ENCODE measurements around the gene PRR20G.
"Not testable (repeated sequence)": the region's sequence is repeated elsewhere in the genome, so short reads cannot be mapped to it uniquely, and the experiment has no call there.

PRR20G gene

DNA sequence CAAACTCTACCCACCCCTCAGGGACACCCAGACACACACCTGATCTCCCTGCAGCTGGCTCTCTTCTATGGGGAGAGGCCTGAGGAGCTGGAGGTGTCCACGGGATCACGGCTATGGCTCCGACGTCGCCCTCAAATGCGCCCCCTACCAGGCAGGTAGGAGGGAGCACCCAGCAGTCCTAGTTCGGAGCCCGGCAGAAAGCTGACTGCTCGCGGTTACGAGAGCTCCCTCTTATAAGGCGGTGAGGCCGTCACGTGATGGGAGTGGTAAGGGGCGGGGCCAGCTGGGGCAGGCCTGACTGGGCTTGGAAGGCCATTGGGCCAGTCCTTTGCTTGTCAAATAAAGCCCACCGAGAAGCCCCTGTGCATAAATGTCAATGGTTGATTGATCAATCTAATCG, at the start of gene PRR20G:
Gene PRR20G, minus strand, starts transcription at position 207 of the 400 bp plus-strand sequence. CDS start 681 bp downstream, outside the sequence.
- DNase-seq, result no peak

DNA sequence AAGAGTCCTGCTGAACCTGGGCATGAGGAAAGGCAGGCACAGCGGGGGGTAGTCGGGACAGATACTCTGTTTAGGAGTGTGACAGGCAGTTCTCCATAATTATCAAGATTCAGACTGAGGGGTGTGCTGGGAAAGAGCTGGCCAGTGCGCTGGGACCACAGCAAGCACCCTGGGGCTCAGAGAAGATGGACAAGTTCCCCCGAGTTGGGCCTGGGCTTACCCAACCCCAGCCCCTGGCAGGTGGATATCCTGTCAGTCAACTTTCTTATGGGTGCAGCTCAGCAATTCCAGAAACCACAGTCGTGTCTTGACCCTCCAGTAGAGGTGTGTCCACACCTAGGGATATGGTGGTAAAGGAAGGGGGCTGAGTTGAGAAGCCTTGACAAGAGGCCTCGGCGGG, 49.2 kb upstream of the PRR20G start:
- DNase-seq, result no peak

DNA sequence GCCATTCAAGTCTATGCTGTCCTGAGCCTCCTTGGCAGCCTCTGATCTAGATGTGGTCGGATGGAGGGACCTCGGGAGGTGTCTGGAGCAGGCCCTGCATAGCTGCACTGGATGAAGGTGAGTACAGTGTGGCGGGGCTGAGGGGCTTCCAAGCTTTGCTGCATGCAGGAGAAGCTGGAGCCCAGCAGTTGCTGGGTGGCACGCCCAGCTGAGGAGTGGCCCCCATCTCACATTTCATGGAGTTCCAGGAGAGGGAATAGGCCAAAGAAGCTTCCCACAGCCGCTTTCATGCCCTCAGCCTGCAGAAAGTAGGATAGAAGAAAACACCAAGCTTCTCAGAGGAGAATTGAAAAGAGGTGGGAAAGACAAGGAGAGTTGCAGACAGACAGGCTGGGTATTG, 48.3 kb upstream of the PRR20G start:
- no peak for DNase-seq

DNA sequence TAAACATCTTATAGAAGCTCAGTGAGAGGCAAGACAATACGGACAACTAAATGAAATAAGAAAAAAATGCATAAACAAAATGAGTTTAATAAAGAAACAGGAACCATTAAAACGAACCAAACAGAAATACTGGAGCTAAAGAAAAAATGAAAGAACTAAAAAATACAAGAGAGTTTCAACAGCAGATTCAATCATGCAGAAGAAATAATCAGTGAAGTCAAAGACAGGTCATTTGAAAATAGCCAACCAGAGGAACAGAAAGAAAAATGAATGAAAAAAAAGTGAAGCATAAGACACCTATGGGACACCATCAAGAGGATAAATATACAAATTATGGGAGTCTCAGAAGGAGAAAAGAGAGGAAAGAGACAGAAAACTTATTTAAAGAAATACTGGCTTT, 42.5 kb upstream of the PRR20G start:
- DNase-seq, result no peak

DNA sequence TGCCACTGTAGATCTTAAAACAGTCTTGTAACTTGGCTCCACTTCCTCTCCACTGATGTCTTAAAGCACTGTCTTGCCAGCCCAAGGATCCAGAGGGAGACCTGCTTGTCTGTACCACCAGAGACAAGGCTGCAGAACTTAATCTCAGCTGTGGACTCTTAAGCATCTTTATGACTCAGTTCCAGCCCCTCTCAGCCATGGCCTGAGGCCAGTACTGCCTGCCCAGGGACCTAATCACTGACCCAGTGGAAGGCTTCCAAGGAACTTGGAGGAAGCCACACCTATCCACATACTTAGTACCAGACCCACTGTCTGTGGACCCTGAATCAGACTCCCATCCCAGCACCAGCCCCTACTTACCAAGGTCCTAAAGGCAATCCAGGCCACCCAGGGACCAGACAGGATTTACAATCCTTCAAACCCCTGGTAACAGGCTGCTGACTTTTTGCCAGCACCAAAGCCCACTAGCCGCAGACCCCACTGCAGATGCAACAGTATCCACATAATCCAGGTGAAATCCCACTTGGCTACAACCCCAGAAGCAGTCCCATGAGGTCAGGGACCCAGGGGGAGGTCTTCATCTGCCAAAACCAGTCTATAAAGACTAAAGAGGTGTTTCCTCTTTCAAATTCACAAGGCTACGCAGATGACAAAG, 41.9 kb upstream of the PRR20G start:
- DNase-seq, result no peak

DNA sequence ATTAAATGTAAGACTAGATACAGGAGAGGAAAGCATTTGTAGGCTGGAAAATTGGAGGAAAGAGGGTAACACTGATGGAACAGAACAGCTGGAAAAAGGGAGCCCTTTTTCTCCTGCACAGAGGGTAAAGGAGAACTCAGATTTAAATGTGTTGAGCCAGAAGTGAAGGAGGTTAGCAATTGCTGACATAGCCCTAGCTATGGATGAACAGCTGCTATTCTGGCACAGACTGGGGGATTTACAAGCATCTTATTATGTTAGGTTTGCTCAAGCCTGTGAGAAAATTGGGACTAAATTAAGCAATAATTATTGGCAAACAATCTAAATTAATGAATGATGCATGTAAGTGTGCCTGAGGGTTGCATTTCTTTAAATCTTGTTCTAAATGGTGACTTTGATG, 40.6 kb upstream of the PRR20G start:
- DNase-seq, result no peak

DNA sequence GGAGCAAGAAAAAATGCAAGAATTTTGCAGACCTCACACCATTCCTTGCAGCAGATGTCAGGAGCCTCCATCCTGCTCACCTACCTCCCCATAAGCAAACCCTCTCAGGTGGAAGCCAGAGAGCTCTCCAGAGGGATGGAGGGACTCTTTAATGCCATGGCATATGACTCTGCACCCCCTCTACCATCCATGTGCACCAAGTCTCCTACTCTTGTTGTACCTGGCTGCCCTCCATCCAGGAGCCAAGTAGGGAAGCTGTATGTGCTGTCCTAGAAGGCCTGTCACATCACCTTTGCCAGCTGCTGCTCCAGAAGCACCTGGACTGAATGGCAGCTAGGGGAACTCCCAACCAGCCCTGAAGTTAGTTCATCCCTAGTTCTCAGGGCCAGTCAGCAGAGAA, 38.5 kb upstream of the PRR20G start:
- no peak for DNase-seq

DNA sequence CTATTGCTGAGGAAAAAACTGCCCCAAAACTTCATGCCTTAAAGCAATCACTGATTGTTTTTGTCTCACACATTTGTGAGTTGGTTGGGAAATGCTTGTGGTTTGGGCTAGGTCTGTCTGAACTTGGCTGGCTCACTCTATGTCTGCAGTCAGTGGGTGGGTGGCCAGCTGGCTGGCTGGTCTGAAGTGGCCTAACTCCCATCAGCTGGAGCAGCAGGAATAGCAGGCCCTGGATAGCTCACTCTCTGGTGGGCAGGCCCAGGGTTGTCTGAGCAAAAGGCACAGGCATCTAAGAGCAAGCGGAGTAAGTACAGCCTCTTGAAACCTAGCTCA, 37.7 kb upstream of the PRR20G start:
- no peak for DNase-seq

DNA sequence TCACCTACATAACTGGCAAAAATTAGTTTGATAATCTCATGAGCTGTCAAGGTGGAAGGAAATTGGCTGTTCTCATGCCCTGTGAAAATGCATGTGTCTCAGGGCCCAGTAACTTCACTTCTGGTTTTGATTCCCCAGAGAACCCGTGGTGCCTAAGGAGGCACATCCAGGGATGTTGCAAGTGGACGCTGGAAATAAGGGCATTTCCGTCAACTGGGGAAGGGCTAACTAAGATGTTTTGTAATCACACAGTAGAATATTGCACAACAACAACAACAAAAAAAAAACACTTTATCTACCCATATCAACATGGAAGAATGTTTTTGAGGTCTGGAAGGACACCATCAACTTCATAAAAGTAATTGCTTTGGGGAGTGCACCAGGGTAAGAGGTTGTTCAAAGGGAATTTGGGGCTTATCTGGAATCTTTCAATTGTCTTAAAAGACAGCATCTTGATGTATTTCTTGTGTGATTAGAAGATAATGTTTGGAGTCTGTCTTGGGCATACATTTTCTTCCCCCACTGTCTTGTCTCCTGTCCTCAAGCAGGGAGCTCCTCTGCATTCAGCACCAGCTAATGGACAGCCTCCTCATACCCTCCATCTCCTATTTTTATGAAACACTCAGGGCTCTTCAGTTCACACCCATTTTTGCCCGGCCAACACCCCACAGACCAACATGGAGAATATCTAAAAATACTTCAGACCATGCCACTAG, 37.2 kb upstream of the PRR20G start:
- DNase-seq, result no peak

DNA sequence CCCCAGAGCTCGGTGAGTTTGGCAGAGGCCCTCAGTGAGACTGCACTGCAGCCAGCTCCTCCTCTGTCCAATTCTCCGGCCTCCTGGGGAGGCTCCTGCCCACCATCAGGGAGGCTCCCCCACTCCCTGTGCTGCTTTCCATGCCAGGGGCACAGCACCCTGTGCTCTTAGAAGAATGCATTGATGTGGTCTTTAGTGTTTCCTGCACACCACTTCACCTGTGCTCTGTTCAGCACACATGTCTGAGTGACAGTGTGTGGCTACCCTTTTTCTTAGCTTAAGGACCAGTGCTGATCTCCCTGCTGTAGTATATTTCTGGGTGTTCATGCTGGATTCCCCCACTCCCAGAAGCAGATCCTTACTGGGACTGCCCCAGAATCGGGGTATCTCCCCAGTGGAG, 36.2 kb upstream of the PRR20G start:
- no peak for DNase-seq

DNA sequence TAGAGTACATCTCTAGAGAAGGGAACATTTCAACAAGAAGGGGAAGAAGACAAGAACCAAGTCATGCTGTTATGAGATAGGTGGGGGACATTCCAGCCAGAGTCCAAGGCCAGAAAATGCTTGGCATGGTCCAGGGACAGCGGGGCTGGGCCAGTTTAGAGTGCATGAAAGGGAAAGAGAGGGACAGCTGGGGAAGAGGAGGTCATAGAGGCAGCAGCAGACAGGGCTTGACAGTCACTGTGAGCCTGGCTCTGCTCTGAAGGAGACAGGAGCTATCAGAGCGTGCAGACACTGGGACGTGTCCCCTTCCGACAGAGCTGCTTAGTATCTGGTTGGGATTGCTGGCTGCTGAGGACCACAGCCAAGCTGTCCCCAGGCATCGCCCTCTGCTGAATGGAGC, 35.7 kb upstream of the PRR20G start:
- no peak for DNase-seq

DNA sequence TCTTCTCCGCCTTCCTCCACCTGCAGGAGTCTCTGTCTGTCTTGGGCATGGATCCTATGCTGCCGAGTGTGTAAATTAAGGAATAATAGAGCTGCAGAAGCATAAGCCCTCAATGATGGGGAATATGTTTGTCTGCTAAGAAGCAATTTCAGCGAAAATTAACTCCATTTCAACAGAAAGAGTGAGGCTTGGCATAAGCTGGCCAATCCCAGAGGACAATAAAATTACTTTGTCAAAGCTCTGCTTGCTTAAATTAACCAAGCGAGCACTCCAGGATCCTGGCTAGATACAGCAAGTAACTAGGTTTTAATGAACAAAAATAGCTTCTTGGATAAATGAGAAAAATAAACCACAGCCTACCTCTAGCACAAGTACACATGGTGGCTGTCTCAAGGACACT, 33.5 kb upstream of the PRR20G start:
- no peak for DNase-seq

DNA sequence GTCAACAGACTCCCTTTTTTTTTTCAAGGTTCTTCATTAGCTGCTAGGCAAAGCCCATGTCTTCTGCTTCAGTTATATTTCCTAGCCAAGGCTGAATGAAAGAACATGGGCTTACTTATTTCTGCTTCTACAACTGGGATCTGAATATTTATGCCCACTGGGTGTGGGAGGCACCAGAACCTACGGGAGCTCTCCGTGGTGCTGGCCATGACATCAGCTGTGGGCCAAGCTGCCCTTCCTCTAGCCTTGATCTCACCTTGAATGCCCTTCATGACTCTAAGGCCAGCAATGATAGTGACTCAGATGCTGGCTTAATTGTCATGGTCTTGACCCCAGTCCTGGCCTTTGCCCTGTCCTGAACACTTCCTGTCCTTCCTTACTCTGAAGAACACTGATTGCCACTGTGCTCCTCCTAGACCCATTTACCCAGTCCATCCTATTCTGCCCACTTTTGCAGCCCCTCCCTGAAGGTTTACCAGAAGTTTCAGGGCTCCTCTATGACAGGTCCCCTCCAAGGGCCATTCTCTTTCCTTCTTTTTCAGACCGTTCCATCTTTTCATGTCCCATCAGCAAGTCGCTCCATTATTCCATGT, 32.8 kb upstream of the PRR20G start:
- DNase-seq, result no peak

DNA sequence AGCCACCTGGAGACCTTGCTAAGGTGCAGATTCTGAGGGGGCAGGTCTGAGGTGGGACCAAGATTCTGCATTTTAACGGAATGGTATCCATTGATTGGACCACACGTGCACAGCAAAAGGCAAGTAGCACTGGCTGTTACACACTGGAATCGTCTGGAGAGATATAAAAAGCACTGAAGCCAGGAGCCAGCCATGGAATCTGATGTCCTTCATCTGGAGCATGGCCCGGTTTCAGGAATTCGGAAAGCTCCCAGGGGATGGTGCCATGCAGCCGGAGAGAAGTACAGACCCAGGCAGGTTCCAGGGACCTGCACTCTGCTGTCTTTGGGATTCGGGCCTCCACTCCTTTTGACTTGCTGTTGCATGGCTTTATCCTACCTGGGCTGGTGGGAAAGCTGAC, 28.8 kb upstream of the PRR20G start:
- no peak for DNase-seq

DNA sequence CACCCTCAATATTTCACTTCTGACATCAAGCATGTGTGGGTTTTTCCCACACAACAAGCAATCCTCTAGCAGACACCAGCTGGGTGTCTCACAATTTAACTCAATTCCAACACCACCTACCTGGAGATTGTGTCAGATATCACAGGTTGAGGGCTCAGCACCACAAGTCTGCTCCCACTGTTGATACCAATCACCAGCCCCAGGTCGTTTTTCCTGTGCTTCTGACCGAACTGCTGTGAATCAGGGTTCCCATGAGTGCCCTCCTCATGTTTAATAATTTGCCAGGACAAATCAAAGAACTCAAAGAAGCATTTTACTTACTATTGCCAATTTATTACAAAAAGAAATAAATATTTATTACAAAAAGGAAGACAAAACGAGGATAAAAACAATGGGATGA, 25.0 kb upstream of the PRR20G start:
- no peak for DNase-seq

DNA sequence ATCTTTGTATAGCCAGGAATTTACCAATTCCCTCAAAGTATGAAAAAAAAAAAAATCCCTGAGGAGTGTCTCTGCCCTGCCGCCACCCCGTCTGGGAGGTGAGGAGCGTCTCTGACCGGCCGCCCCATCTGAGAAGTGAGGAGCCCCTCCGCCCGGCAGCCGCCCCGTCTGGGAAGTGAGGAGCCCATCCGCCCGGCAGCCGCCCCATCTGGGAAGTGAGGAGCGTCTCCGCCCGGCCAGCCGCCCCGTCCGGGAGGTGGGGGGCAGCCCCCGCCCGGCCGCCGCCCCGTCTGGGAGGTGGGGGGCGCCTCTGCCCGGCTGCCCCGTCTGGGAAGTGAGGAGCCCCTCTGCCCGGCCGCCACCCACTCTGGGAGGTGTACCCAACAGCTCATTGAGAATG, 21.0 kb upstream of the PRR20G start:
- DNase-seq, result not testable (repeated sequence)

DNA sequence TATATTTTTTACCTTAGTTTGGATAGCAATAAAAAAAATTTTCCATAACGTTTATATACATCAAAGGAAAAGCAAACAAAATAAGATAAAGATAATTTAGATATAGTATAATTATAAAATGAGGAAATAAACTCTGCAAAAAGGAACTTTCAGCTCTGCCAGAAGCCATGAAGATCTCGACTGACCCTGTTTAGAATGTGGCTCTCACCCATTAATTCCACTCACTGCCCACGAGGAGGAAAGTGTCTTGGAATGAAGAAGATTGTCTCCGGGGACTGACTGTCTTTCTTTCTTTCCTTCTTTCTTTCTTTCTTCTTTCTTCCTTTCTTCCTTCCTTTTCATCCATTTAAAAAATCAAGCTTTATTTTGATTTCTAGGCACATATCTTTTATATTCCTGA, 20.1 kb upstream of the PRR20G start:
- DNase-seq, result no peak

DNA sequence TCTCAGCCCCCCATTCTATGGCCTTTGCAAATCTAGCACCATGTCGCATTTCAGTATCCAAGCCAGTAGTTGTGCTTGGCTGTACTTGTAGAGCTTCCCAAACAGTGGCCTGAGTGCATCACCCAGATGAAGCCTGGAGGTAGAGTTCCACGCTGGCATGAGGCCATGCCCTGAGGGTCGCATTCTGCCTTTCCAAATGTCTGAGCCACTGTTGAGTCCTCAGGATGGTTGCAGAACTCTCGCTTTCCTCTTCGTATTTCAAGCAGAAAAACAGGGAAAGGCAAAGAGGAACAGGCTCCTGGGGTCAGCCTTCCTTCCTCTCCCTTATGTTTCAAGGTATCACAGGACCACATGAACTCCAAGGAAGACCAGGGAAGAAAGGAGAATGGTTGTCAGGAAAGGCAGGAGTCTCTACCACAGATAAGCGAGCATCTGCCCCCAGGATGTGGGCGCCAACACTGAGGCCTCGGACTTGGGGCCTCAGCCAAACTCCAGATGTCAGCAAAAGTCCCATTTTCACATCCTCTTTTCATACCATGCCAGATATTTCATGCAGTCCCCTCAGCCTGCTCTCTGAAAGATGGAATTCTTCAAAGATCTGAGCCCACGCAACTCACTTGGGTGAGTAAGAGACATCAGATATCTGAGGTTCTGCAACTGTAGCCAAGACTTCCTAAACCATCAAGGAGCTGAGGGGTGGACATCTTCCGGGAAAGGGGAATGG, 19.4 kb upstream of the PRR20G start:
- DNase-seq, result no peak

DNA sequence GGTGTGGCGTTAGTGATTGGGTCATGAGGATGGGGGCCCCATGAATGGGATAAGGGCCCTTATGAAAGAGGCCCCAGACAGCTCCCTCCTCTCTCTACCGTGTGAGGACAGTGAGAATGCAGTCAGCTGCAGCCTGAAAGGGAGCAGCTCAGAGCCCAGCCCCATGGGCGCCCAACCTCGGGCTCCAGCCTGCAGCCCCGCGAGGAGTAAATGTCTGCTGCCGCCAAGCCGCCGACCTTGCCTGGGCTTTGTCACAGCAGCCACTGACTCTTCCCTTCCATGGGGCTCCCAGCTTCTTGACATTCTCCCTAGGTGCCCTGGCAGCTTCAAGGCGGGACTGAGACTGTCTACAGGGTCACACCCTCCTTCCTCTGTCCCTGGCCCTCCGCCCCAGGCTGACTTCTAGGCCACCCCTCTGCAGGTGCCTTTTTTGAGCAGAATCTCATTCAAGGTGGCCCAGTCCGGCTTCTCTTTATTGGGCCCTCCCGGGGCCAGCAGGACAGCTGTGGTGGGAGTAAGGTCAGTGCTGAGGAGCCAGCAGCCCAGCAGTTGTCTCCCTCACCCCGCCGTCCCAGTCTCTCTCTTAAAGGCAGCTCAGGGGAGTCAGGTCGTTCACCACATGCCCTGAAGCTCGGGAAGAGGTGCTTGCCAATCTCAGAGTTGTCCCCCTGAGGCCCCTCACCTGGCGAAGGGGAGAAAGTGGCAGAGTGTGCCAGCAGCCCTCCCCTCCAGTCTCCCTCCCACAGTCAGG, 18.7 kb upstream of the PRR20G start:
- DNase-seq, result no peak

DNA sequence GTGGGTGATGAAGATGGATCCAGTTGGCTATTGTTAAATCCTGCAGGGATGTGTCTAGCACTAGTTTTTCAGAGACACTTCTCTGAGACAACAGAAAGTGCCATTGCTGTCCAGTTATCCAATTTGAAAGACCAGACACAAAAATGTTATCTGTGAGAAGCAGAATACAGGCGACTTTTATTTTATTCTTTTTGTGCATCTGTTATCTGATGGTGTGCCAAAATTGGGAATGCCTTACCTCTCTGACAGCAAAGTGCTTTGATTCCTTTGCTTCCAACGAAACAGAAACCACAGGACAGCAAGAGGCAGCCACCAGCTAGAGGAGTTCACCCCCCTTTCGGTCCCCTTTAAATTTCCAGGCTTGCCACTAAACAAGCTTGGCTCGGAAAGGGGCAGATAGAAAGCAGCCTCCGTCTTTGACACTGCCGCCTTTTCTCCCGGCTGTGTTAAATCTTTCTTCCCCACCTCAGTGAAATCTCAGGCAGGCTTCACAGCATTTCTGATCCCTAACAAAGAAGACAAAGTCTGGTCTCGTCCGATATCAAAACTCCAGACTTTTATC, 17.7 kb upstream of the PRR20G start:
- no peak for DNase-seq

DNA sequence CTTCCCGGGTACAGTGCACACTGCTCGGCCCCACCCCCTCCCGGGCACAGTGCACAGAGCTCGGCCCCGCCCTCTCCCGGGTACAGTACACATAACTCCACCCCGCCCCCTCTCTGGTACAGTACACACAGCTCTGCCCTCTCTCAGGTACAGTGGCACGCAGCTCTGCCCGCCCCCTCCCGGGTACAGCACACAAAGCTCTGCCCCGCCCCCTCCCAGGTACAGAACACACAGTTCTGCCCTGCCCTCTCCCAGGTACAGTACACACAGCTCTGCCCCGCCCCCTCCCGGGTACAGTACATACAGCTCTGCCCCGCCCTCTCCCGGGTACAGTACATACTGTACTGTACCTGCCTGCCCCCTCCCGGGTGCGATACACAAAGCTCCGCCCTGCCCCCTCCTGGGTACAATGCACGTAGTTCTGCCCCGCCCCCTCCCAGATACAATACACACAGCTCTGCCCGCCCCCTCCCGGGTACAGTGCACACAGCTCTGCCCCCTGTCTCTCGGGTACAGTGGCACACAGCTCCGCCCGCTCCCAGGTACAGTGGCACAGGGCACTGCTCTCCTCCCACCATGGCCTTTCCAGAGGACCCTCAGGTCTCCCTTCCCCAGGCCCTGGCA, 16.4 kb upstream of the PRR20G start:
- DNase-seq, result peak; percentile 100

DNA sequence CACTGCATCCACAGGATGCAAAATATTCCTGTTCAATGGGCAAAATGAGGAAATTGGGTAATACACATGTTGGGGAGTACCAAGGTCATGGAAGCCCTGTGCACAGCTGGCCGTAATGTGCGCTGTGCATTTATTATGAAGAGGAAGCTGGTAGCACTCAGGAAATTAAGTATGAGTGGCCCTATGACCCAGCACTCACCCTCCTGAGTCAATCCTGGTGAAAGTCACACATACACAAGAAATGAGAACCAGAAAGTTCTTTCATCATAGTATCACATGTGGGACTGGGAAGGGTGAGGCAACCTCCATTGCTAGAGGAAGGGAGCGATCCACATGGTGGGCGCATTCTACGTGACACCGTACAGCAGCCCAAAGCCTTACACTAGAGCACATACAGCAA, 11.4 kb upstream of the PRR20G start:
- DNase-seq, result no peak
